ENCODE measurements around the gene SLC51B.

DNA sequence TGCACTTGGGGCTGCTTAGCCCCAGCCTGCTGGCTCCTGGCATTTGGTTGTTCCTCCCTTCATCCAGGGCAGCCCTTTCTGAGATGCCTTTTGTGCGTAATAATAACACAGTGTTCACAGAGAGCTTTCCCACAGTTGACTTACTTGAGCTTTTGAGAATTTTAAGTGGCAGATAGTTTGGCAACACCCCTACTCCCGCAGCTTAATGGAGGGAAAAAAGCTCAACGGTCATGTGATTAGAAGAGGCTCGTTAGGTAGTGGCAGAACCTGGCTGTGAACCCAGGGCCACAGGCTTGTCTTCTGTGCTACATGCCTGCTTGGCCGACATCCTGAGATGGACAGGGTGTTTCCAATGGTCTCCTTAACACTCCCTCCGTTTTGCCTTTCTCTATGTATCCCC lies 36.1 kb downstream of the SLC51B start:
- TF ChIP-seq ZNF274 (IDR thresholded peaks at IDR 0.05; ENCODE audit: insufficient read depth, insufficient read length): no peak
- TF ChIP-seq NRF1 (conservative IDR thresholded peaks at IDR 0.05; ENCODE audit: low read depth, low read length): no peak
- no peak for TF ChIP-seq LARP7 (IDR thresholded peaks at IDR 0.05)
- TF ChIP-seq, protein P1, sequence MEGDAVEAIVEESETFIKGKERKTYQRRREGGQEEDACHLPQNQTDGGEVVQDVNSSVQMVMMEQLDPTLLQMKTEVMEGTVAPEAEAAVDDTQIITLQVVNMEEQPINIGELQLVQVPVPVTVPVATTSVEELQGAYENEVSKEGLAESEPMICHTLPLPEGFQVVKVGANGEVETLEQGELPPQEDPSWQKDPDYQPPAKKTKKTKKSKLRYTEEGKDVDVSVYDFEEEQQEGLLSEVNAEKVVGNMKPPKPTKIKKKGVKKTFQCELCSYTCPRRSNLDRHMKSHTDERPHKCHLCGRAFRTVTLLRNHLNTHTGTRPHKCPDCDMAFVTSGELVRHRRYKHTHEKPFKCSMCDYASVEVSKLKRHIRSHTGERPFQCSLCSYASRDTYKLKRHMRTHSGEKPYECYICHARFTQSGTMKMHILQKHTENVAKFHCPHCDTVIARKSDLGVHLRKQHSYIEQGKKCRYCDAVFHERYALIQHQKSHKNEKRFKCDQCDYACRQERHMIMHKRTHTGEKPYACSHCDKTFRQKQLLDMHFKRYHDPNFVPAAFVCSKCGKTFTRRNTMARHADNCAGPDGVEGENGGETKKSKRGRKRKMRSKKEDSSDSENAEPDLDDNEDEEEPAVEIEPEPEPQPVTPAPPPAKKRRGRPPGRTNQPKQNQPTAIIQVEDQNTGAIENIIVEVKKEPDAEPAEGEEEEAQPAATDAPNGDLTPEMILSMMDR (IDR thresholded peaks at IDR 0.05 in 2 of 3, conservative IDR thresholded peaks at IDR 0.05 in 1 of 3; ENCODE audit: control insufficient read depth in 2 of 3, extremely low read depth in 1 of 3, insufficient read depth in 1 of 3, low read depth in 3 of 3, low read length in 3 of 3): no peak
- no peak for TF ChIP-seq CHD2 (IDR thresholded peaks at IDR 0.05; ENCODE audit: borderline replicate concordance, low read depth, low read length)
